G401 (cell line): ENCODE data around the gene CACNA1H. TPM values are rescaled to one million over a fixed set of nuclear protein-coding genes. Genes with fewer than 3 reads are reported as not detected.

ENCODE experiments used
- DNase-seq: peaks from one replicate; pipeline ENCODE4 v3.0.0-alpha.2; 2015; ENCODE audit warnings: low spot score
- in situ Hi-C: cut with HindIII; loops from 2 replicates; pipeline ENCODE4 v1.10.0; 2016; ENCODE audit warnings: low sequenced_read_pairs, mixed read lengths
- total RNA-seq: library from RNA; depleted of rRNA; stranded (reverse); fragments of >200 nt; shearing (Covaris generic); gene quantifications from 2 replicates; pipeline ENCODE4 v1.2.3, GENCODE V29; 2014; rRNA removed

CACNA1H gene
- total RNA-seq = 14.8 and 21.8 TPM in 2 replicates

DNA sequence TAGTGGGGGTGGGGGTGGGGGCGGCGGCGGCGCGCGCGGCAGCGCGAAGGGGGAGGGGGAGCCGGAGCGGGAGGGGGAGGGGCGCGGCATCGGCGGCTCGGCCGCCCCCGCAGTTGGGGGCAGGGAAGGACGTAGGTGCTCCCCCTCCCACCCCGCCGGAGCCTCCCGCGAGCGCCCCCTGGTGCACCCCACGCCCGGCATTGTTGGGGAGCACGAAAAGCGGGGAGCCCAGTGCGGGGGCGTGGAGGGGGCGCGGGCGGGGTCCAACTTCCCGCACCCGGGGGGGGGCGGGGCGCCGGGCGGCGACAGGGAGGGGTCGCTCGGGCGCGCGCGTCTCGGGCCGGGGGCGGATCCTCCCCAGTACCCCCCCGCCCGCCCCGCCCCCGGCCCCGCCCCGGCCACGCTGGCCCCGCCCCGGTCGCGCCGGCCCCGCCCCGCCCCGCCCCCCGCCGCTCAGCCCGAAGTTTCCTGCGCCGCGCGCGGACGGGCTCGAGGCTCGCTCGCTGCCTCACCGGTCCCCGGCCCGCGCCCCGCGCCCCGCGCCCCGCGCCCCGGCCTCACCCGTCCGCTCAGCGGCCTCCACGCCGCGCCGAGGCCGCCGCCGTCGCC, at the start of gene CACNA1H:
CACNA1H (plus strand) TSS at position 456 of the 609 bp plus-strand sequence. CDS start 632 bp downstream, outside the sequence.
- DNase-seq = no peak
- in situ Hi-C loops = no loop called here

- in situ Hi-C loops = no loop called here
- DNase-seq = no peak
These were observed 49.3 kb upstream of the CACNA1H start for GRCh38 chr16:1103636-1103980.

DNA sequence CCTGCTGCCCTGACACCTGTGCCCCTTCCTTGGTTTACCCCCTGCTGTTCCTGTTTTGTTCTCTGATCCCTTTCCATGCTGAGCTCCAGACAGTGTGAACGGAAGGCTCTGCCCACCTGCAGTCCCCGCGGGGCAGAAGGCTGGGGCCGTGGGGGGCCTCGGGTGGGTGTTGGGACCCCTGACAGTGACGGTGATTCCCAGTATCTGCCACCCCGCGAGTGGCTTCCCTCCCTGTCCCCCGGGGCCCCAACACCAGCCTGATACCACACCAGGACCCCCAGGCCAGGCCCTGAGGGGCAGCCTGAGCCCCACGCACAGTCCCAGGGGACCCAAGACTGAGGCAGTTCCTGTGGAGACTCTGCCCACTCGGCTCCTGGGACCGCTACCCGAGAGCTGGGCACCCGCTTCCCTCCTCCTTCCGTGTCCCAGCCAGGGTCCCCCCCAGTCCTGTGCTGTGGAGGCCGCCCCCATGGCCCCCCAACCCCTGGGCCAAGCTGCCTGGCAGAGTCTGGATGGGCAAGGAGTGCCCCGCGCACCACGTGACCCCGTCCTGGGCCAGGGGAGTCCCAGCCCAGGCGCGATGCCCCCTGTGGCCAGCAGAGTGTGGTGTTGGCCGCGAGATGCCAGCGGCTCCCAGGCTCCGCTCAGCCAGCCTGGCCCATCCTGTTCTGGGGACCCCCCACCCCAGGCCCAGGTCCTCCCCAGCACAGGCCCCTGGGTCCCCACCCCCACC, 46.9 kb upstream of the CACNA1H start:
- in situ Hi-C loops = no loop called here
- DNase-seq = peak; percentile 62

DNA sequence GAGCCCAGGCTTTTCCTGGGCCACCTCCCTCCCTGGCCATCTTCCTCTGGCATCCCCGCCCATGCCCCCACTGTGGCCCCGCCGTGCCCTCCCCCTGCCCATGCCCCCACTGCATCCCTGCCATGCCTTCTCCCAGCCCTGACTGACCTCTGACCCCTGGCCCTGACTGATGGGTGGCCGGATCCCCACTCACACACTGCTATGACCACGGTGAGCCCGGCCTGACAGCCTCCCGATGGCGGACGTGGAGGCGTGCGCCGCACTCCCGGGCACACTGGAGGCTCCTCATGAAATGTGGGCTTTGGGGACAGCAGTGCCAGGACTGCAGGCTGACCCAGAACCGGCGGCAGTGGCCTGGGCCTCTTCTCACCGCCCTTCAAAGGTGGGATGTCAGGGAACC, 46.2 kb upstream of the CACNA1H start:
- in situ Hi-C loops = no loop called here

GRCh38 chr16:1107141-1107540, 45.8 kb upstream of the CACNA1H start:
- in situ Hi-C loops = no loop called here
- DNase-seq = no peak

More for the DNA sequence above, 46.2 kb upstream of the CACNA1H start:
- no peak for DNase-seq

- no peak for DNase-seq
- in situ Hi-C loops = no loop called here
These were observed 45.2 kb upstream of the CACNA1H start for GRCh38 chr16:1107731-1108130.

GRCh38 chr16:1108299-1109252, 44.3 kb upstream of the CACNA1H start:
- peak; percentile 74 for DNase-seq
- in situ Hi-C loops = no loop called here

- DNase-seq = no peak
- in situ Hi-C loops = loop anchor here (5.0 kb wide), 1 partner anchor 73 kb away; no protein-coding TSS in a partner anchor
These were observed 43.3 kb upstream of the CACNA1H start for GRCh38 chr16:1109648-1110047.

DNA sequence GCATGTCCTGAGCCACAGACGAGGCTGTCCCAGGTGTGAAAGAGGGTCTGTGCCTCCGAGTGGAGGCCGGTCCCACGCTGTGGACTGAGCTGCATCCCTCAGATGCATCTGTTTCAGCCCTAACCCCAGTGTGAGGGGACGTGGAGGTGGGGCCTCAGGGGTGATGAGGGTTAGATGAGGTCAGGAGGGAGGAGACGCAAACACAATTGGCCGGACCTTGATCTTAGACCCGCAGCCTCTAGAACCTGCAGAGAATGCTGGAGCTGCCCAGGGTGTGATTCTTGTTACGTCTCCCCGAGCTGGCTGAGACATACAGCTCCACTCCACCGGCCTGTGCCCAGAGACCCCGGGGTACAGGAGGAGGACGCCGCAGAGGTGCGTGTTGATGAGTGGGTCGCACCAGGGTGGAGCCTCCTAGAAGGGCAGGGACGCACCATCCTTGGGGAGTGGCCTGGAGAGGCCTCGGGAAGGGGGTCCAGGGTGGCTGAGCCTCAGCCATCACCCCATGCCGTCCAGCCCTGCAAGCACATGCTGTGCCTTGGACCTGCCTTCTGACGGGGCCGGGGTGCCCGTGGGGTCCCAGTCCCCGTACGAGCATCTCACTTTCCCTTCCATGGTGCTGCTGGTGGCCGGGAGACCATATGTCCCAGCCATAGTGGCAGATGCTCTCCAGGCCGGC, 40.3 kb upstream of the CACNA1H start:
- no peak for DNase-seq
- in situ Hi-C loops = loop anchor here (5.0 kb wide), 1 partner anchor 70 kb away; no protein-coding TSS in a partner anchor

- in situ Hi-C loops = loop anchor here (5.0 kb wide), 1 partner anchor 69 kb away; no protein-coding TSS in a partner anchor
- no peak for DNase-seq
These were observed 39.4 kb upstream of the CACNA1H start for GRCh38 chr16:1113489-1113888.

DNA sequence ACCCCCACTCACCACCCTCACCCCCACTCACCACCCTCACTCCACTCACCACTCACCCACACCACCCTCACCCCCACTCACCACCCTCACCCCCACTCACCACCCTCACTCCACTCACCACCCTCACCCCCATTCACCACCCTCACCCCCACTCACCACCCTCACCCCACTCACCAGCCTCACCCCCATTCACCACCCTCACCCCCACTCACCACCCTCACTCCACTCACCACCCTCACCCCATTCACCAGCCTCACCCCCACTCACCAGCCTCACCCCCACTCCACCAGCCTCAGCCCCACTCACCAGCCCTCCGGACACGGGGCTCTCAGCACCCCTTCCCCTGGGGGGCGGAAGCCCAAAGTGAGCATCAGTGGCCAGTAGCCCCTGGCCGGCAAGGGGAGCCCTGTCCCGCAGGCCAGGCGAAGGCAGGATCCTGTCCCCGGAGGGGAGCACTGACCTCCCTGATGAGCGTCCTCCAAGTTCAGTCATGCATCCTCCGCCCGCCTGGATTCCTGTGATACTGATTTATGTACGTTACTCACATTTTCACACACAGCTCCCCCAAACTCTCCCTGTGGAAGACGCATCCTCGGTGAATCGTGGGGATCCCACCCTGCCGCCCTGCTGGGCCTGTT, 38.9 kb upstream of the CACNA1H start:
- in situ Hi-C loops = loop anchor here (5.0 kb wide), 1 partner anchor 68 kb away; no protein-coding TSS in a partner anchor
- DNase-seq = no peak

GRCh38 chr16:1116693-1117077, 36.2 kb upstream of the CACNA1H start:
- in situ Hi-C loops = no loop called here
- no peak for DNase-seq

GRCh38 chr16:1117176-1117900, 35.6 kb upstream of the CACNA1H start:
- DNase-seq = no peak
- in situ Hi-C loops = no loop called here

DNA sequence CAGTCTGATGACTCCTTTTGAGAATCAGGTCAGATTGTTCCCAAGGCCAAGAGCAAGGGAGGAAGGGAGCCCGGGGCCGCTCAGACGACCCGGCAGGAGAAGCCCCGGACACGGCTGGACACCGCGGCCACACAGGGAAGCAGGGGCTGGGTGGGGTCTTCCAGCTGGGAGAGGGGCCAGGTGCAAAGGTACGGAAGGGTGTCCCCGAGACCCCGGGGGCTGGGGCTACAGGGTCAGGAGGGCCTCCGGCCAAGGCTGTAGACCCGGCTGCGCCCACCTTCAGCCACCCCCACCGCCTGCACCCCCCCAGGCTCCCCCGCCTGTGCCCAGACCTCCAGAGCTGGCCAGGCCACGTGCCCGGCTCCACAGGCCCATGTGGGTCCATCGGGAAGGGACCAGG, 35.0 kb upstream of the CACNA1H start:
- in situ Hi-C loops = no loop called here
- no peak for DNase-seq

GRCh38 chr16:1119129-1119528, 33.8 kb upstream of the CACNA1H start:
- DNase-seq = no peak
- in situ Hi-C loops = no loop called here

- in situ Hi-C loops = no loop called here
- no peak for DNase-seq
These were observed 32.9 kb upstream of the CACNA1H start for GRCh38 chr16:1119766-1120576.

DNA sequence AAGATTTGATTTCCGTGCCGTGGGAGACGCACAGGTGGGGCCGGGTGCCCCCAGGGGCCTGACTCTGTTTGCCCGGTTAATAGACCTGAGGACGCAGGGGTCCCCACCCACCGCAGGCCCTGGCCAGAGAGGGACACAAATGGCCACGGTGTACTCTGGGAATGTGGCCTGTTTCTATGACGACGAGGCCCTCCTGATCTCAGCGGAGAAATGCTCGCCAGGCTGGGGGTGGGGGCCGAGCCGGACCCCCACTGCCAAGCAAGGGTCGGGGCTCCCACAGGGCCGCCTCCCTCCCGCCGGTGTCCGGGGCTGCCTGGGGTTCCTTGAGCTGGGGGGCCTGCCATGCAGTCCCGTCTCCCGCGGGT, 32.3 kb upstream of the CACNA1H start:
- in situ Hi-C loops = no loop called here
- DNase-seq = no peak
